Subcutaneous abdominal adipose tissue (tissue), 5 donors: Measurements from ENCODE around the gene SYT2.
"Not testable (repeated sequence)": the region's sequence is repeated elsewhere in the genome, so short reads cannot be mapped to it uniquely, and the experiment has no call there.

Experiments
- H3K27ac ChIP-seq: one replicate; pipeline ENCODE4 v1.7.0; 2013; ENCODE audit warnings: low read depth, mild to moderate bottlenecking, inconsistent platforms, low read length, moderate library complexity
- H3K27me3 ChIP-seq, 5 donors: one replicate each; pipeline ENCODE4 v1.7.0; 2013; ENCODE audit warnings: low read length in 5 of 5, inconsistent platforms in 1 of 5; ENCODE audit not compliant: control insufficient read depth in 5 of 5, insufficient read depth in 4 of 5
- H3K36me3 ChIP-seq, 5 donors: one replicate each; pipeline ENCODE4 v1.7.0; 2013; ENCODE audit warnings: low read length in 5 of 5; ENCODE audit not compliant: control insufficient read depth in 5 of 5, insufficient read depth in 5 of 5
- H3K4me1 ChIP-seq, 5 donors: one replicate each; pipeline ENCODE4 v1.7.0; 2013; ENCODE audit warnings: low read length in 5 of 5, mild to moderate bottlenecking in 3 of 5, moderate library complexity in 1 of 5; ENCODE audit not compliant: control insufficient read depth in 5 of 5, insufficient read depth in 5 of 5
- H3K4me3 ChIP-seq, 5 donors: one replicate each; pipeline ENCODE4 v1.7.0; 2013; ENCODE audit warnings: low read length in 5 of 5, low read depth in 1 of 5
- H3K9ac ChIP-seq, 5 donors: one replicate each; pipeline ENCODE4 v1.7.0; 2013; ENCODE audit warnings: low read length in 5 of 5, mild to moderate bottlenecking in 4 of 5, moderate library complexity in 3 of 5
- H3K9me3 ChIP-seq, 5 donors: one replicate each; pipeline ENCODE4 v1.7.0; 2013; ENCODE audit warnings: low read length in 5 of 5; ENCODE audit not compliant: control insufficient read depth in 5 of 5
- donor health status: healthy.
- donor health status: healthy.
- donor health status: healthy.
- donor health status: healthy.
- donor health status: healthy.

The SYT2 gene

DNA sequence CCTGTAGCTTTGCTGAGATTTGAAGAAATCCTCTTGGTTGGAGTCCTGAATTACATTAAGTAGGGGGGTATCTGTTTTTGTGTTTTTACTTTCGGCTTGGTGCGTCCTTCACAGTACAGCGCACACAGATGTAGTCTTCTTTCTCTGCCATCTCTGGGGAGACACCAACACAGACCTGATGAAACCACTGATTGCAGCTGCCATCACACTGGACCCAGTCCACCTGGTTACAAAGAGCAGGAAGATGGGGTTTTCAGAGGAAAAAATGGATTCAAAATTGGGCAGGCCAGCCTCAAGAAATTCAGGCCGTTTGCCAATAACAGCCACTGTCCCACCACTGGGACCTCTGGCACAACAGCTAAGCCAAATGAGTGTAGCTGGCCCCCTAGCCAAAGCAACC lies 18.7 kb upstream of the SYT2 start:
- H3K9me3 ChIP-seq, result no peaks in the 10 kb centered on the region
- no peaks in the 10 kb centered on the region for H3K27me3 ChIP-seq
- no peaks in the 10 kb centered on the region for H3K4me1 ChIP-seq
- H3K27ac ChIP-seq, result no peak overlapping the region
- peaks cover 58 to 85% (median 68%) of the 10 kb centered on the region in 5 donors for H3K36me3 ChIP-seq
- H3K9ac ChIP-seq, result no peak overlapping the region
- no peak overlapping the region for H3K4me3 ChIP-seq

DNA sequence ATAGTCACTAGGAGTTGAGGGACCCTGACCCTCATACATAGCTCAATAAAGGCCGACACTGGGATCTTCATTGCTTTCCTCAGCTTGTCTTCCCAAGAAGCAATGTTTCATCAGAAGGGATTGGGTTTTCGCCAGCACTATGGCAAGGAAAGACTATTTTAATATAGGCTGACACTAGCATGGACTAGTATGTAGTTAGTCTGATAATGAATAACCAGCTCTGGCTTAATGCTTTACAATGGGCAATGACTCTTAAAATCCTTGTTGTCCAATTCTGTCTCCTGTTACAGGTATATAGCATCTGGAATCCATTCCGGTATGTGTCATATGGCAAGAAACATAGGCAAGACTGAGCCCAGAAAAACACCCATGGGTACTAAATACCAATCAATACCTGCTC lies 15.3 kb upstream of the SYT2 start:
- H3K36me3 ChIP-seq, result peaks cover 27 to 52% (median 35%) of the 10 kb centered on the region in 5 donors
- H3K9me3 ChIP-seq, result no peaks in the 10 kb centered on the region
- H3K4me1 ChIP-seq, result no peaks in the 10 kb centered on the region
- no peak overlapping the region for H3K27ac ChIP-seq
- H3K4me3 ChIP-seq, result no peak overlapping the region
- no peaks in the 10 kb centered on the region for H3K27me3 ChIP-seq
- no peak overlapping the region for H3K9ac ChIP-seq

DNA sequence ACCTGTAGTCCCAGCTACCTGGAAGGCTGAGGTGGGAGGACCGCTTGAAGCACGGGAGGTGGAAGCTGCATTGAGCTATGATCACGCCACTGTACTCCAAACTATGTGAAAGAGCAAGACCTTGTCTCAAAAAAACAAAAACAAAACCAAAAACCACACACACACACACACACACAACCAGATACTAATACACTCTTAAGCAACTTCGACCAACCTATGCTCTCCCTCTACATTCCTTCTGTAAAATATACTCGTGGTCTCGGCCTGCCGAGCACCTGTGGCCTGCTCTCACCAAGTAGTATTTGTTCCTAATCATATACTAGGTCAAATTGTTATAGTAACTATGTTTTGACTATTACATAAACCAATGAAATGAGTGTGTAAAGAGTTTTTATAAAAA lies 13.5 kb upstream of the SYT2 start:
- H3K9me3 ChIP-seq, result no peaks in the 10 kb centered on the region
- no peak overlapping the region for H3K4me3 ChIP-seq
- H3K4me1 ChIP-seq, result no peaks in the 10 kb centered on the region
- H3K36me3 ChIP-seq, result peaks cover 9 to 33% (median 22%) of the 10 kb centered on the region in 5 donors
- H3K9ac ChIP-seq, result no peak overlapping the region
- no peaks in the 10 kb centered on the region for H3K27me3 ChIP-seq
- H3K27ac ChIP-seq, result no peak overlapping the region

DNA sequence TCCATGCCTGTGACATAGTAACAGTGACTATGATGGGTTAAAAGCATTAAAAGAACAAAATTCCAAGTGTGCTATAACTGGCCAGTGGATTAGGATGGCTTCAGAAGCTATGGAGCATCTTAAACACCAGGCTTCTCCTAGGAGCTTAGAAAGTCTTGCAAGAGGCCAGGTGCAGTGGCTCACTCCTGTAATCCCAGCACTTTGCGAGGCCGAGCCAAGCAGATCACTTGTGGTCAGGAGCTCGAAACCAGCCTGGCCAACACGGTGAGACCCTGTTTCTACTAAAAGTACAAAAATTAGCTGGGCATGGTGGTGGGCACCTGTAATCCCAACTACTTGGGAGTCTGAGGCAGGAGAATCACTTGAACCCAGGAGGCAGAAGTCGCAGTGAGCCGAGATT lies 12.8 kb upstream of the SYT2 start:
- H3K4me3 ChIP-seq, H3K27ac ChIP-seq, H3K4me1 ChIP-seq, H3K9ac ChIP-seq, H3K9me3 ChIP-seq, H3K27me3 ChIP-seq: not testable (repeated sequence)
- peaks cover 3 to 27% (median 15%) of the 10 kb centered on the region in 5 donors for H3K36me3 ChIP-seq

DNA sequence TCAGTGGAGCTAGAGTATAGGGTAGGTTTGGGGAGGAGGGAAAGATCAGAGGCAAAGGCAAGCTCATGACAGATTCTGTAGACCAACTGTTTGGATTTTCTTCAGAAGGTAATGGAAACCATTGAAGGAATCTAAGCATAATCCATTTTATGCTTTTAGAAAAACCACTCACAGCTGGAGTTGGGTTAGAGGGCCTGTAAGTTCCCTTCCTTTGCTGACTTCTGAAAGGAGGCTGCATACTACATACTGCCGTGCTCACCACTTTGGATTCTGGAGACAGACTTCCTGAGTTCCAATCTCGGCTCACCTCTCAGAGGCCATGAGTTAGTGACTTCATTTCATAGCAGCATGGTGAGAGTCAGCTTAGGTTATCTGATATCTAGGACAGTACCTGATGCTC lies 6.4 kb upstream of the SYT2 start:
- H3K36me3 ChIP-seq, result no peaks in the 10 kb centered on the region
- no peaks in the 10 kb centered on the region for H3K4me1 ChIP-seq
- H3K27me3 ChIP-seq, result peaks cover 0 to 21% (median 8%) of the 10 kb centered on the region in 5 donors
- no peak overlapping the region for H3K9ac ChIP-seq
- H3K9me3 ChIP-seq, result no peaks in the 10 kb centered on the region
- no peak overlapping the region for H3K4me3 ChIP-seq
- H3K27ac ChIP-seq, result no peak overlapping the region

DNA sequence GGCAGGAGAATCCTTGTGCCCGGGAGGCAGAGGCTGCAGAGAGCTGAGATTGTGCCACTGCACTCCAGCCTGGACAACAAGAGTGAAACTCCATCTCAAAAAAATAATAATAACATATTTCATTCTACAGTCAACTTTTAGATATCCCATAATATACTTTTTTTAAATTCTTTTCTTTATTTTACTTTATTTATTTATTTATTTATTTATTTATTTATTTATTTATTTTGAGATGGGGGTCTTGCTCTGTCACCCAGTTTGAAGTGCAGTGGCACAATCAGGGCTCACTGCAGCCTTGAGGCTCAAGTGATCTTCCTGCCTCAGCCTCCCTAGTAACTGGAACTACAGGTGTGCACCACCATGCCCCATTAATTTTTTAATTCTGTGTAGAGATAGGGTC lies 3.9 kb upstream of the SYT2 start:
- not testable (repeated sequence) for H3K9me3 ChIP-seq, H3K9ac ChIP-seq, H3K27ac ChIP-seq, H3K36me3 ChIP-seq, H3K4me3 ChIP-seq
- Histone ChIP-seq H3K27me3 (peaks cover 9 to 44% (median 29%) of the 10 kb centered on the region in 5 donors), H3K4me1 (peaks cover 0 to 16% (median 14%) of the 10 kb centered on the region in 5 donors)

DNA sequence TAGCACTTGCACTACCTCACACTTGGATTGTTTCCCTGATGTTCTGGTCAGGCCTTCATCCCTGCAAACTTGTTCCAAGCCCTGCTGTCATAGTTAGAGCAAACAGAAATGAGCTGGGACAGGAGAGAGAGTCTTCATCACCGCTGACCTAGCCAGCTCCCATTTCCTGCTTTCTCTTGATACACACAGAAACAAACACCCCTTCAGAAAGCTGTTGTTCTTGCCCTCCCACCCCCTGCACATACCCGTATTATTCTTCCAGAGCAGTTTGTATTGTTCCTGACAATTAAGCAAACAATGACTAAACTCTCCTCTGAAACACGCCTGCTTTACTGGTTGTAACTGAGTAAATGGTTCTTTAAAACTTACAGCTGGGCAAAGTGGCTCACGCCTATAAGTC lies 2.9 kb upstream of the SYT2 start:
- Histone ChIP-seq H3K36me3 (no peaks in the 10 kb centered on the region), H3K27ac (no peak overlapping the region), H3K9ac (no peak overlapping the region), H3K4me1 (peaks cover 0 to 16% (median 16%) of the 10 kb centered on the region in 5 donors), H3K27me3 (peaks cover 20 to 55% (median 40%) of the 10 kb centered on the region in 5 donors), H3K4me3 (no peak overlapping the region), H3K9me3 (no peaks in the 10 kb centered on the region)

DNA sequence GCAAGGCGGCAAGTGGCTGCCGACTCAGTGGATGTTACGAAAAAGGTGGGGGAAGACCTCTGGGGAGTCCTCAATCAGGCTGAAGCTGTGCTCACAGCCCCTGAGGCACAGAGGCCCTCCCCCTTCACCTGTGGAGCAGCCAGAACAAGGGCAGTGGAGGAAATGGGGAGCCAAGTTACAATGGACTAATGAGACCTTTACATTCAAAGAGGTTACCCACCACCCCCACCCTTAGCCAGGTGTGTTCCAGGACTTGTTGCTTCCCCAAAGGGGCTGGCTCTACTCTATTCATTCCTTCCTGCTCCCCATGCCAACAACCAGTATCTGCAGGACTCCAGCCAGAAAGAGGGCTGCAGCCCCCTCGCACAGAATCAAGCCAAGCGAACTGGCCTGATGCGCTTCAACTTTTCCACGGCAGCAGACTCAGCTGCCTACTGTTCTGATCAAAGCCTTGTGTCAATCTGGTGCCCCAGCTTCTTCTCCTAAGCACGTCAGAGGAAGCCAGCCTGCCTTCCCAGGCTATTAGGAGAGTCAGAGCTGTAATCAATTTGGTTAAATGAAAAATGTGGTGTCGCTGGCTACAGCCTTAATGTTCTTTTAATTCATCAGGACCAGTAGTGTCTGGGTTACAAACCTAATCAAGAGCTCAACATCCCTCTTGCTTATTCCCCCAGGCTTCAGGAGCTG lies 1.8 kb upstream of the SYT2 start:
- Histone ChIP-seq H3K27me3 (peaks cover 27 to 60% (median 49%) of the 10 kb centered on the region in 5 donors), H3K9ac (no peak overlapping the region), H3K4me3 (no peak overlapping the region), H3K27ac (no peak overlapping the region), H3K4me1 (peaks cover 0 to 16% (median 16%) of the 10 kb centered on the region in 5 donors), H3K36me3 (no peaks in the 10 kb centered on the region), H3K9me3 (no peaks in the 10 kb centered on the region)

DNA sequence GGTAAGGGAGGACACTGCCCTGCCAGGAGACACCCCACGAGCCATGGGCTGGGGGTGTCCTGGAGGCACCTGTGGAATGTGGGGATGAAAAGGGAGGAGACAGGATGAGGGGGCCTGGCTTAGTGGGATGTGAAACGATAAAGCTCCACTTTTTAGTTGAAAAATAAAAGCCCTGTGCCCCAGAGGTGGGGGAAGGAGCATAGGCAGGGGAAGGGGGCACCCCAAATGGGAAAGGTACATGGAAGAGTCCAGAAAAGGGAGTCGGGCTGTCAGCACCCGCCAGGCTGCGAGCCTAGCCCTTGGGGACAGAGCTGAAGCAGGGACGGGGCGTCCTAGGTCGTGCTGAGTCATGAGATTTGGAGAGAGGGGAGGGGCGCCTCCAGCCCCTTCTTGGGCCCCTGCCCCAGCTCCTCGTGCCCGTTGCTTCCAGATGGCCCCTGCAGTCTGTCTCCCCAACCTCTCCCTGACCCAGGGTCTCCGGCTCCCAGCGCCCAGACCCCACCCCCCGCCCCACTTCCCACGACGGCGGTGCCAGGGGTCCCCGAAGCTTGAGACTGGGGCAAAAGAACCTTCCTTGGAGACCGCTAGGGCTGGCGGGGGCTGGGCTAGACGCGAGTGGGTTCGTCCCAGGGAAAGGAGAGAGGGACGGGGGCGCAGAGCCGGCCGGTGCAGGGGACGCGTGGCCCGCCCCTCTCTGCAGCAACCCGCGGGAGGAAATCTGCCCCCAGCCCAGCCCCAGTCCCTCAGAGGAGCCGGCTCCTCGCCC lies 795 bp downstream of the SYT2 start:
- no peaks in the 10 kb centered on the region for H3K9me3 ChIP-seq
- H3K4me1 ChIP-seq, result peaks cover 0 to 16% (median 16%) of the 10 kb centered on the region in 5 donors
- H3K9ac ChIP-seq, result no peak overlapping the region
- peak overlapping the region in 2 of 5 donors; percentile 50 to 51 for H3K4me3 ChIP-seq
- no peak overlapping the region for H3K27ac ChIP-seq
- H3K27me3 ChIP-seq, result peaks cover 35 to 70% (median 57%) of the 10 kb centered on the region in 5 donors
- H3K36me3 ChIP-seq, result no peaks in the 10 kb centered on the region
